GM19240 (cell line): ENCODE results near the gene CAP2.
"Not testable (repeated sequence)": the region's sequence is repeated elsewhere in the genome, so short reads cannot be mapped to it uniquely, and the experiment has no call there.

ENCODE experiments used
- DNase-seq: peaks from one replicate; pipeline ENCODE4 v3.0.0; 2011; ENCODE audit warnings: low spot score; ENCODE audit not compliant: insufficient read length

Gene CAP2

GRCh38 chr6:17395112-17395511, 1.7 kb downstream of the CAP2 start:
- no peak for DNase-seq

GRCh38 chr6:17396256-17396655, 2.9 kb downstream of the CAP2 start:
- DNase-seq = no peak

GRCh38 chr6:17397764-17398194, 4.4 kb downstream of the CAP2 start:
- no peak for DNase-seq

- DNase-seq = not testable (repeated sequence)
Measured at GRCh38 chr6:17405181-17405943, 12.0 kb downstream of the CAP2 start.

GRCh38 chr6:17405944-17406245, 12.5 kb downstream of the CAP2 start:
- no peak for DNase-seq

GRCh38 chr6:17408081-17408480, 14.7 kb downstream of the CAP2 start:
- no peak for DNase-seq

- no peak for DNase-seq
Measured at GRCh38 chr6:17410281-17410680, 16.9 kb downstream of the CAP2 start.

- no peak for DNase-seq
Measured at GRCh38 chr6:17413313-17413750, 19.9 kb downstream of the CAP2 start.

GRCh38 chr6:17414395-17414794, 21.0 kb downstream of the CAP2 start:
- not testable (repeated sequence) for DNase-seq

- DNase-seq = no peak
Measured at GRCh38 chr6:17415321-17415720, 21.9 kb downstream of the CAP2 start.

GRCh38 chr6:17416806-17417205, 23.4 kb downstream of the CAP2 start:
- no peak for DNase-seq

- no peak for DNase-seq
Measured at GRCh38 chr6:17417817-17418216, 24.4 kb downstream of the CAP2 start.

GRCh38 chr6:17418281-17419188, 25.1 kb downstream of the CAP2 start:
- no peak for DNase-seq

- DNase-seq = no peak
Measured at GRCh38 chr6:17419189-17419575, 25.8 kb downstream of the CAP2 start.

GRCh38 chr6:17420368-17420767, 27.0 kb downstream of the CAP2 start:
- no peak for DNase-seq

- no peak for DNase-seq
Measured at GRCh38 chr6:17421406-17421805, 28.0 kb downstream of the CAP2 start.

- no peak for DNase-seq
Measured at GRCh38 chr6:17423026-17423425, 29.6 kb downstream of the CAP2 start.

- DNase-seq = no peak
Measured at GRCh38 chr6:17427062-17427461, 33.7 kb downstream of the CAP2 start.

GRCh38 chr6:17427617-17428016, 34.2 kb downstream of the CAP2 start:
- DNase-seq = no peak

GRCh38 chr6:17428595-17429120, 35.3 kb downstream of the CAP2 start:
- DNase-seq = not testable (repeated sequence)

GRCh38 chr6:17429383-17430061, 36.1 kb downstream of the CAP2 start:
- no peak for DNase-seq

- DNase-seq = no peak
Measured at GRCh38 chr6:17431581-17431980, 38.2 kb downstream of the CAP2 start.
